HG02759 (cell line): ENCODE measurements around the gene ADCY2.

ENCODE experiments used
- ATAC-seq: cut with Tn5 transposase; IDR thresholded peaks from one replicate; pipeline ENCODE4 v1.9.1; 2021; ENCODE audit warnings: mild to moderate bottlenecking, moderate library complexity; ENCODE audit not compliant: unreplicated experiment

The ADCY2 gene

DNA sequence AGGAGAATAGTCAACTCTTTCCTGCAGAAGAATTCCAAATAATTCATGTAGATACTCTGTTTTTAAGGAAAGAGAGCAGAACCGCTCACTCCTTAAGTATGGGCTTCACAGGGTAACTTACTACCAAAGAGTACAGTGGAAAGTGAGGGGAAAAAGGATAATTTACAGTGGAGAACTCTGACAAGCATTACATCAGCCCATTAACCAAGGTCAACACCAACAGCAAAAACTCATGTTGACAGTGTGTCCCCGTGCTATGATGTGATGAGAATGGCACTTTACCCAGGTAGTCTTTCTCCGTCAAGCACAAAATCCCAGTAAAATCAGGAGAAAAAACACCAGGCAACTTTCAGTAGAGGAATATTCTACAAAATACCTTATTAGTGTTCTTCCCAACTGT lies 104.3 kb downstream of the ADCY2 start:
- ATAC-seq: no peak

DNA sequence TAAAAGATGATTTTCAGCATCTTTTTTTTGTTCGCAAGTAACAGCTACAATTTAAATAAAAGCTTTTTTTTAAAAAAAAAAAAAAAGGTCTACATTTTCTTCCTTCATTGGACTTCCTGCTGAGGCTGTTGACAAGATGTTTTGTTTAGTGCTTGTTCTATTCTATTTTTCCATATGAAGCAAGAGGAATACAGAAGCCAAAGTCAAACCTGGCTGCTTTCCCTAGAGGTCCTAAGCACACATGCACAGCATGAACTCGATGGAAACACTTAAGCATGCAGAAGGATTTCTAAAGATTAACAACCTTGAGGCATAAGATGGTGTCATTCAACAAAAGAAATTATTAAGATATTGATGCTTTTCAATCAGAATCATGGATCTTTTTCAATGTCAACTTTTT lies 105.1 kb downstream of the ADCY2 start:
- ATAC-seq: no peak

DNA sequence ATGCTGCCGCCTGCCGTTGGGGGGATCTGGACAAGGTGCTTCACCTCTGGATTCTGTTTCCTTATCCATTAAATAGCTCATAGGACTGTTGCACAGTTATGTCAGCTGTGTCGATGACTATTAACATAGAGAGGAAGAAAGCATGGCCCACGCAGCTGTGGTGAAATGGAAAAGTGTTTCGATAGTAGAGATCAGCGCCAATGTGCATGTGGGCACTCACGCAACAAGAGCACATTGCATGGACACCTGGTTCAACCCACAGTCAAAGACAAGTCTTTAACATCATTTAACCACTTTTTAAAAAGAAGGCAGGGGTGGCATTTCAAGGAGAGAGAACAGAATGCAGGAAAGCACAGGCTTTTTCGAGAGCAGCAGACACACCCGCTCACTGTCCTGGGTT lies 107.6 kb downstream of the ADCY2 start:
- ATAC-seq: no peak

DNA sequence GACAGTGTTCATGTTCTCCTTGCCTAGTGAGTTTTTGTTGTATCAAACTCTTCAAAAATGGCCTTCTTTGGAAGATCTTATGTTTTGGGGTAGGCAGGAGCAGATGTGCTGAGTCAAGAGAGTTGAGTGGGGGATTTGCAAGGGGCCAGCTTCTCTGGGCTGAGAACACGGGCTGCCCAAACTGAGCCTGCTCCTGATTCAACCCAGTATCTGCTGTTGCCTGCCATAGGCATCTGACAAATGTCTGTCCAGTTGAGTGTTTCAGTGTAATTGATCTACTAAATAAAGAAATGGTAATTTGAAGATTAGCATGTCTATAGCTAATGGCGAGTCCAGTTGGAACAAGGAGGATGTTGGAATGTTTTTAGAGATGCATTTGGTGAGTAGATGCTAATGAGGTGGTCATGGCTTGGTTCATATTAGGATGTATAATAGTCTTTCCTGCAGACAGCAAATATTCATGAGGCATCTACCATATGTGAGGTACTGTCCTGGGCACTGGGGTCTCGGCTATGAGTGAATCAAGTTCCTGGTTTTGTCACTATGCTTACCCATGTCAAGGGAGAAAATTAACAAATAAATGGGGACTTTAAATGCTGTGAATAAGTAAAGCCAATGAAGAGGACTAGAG lies 119.5 kb downstream of the ADCY2 start:
- ATAC-seq: no peak

DNA sequence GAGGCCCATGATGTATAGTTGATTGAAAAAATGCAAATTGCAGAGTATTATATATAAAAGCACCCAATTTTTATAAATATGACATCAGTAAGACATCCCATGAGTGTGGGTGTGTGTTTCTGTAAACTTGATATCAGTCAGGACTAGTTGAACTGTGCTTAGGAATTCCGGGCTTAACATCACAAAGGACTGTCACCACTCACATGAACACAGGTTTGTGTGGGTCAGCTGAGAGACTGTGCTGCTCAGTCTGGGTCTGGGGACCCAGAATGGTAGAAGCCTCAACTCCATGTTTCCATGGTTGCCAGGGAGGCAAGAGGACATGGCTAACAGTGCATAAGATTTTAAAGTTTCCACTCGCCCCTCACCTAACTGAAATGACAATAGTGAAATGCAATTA lies 120.3 kb downstream of the ADCY2 start:
- no peak for ATAC-seq

DNA sequence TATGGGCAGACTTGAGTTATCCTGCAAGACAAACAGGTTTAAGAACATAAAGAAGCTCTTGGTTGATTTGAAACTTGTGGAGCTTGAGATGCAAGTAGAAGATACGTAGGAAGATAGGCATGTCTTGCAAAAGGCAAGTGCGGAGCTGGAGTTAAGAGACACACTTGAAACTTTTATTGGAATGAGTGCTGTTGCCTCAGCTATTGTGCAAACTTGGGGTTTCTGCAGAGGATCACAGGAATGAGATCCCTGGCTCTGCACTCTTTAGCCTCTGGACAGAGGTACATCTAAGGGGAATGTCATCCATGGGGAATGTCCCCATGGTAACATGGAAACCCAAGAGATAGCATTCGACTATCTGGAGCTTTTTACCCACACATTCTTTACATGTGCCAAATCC lies 121.1 kb downstream of the ADCY2 start:
- ATAC-seq: no peak

DNA sequence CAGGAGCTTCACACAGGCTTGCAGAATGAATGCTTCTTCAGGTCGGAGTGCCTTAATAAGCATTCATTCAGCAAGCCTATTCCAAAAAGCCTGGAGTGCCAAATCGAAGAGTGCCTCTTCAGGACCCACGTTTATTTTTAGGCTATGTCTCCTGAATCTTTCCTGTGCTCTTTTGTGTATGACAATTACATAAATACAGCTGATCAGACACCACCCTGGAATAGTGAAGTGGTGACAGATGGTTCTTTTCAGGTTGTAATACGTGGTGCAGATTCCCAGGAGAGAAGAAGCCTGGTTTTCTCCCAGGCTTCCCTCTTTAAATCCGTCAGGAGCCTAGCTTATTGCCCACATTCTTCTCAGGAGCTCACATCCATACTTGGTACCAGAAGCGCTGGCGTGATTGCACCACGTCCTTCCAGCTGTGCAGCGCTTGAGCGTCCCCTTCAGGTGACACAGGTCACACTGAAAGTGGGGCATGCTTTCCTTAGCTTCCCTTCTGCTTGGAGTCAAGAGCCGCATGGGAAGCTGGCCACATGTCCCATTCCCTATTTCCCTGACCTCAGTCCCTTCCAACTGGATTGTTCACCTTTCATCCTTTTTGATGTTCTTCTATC lies 123.1 kb downstream of the ADCY2 start:
- ATAC-seq: no peak

DNA sequence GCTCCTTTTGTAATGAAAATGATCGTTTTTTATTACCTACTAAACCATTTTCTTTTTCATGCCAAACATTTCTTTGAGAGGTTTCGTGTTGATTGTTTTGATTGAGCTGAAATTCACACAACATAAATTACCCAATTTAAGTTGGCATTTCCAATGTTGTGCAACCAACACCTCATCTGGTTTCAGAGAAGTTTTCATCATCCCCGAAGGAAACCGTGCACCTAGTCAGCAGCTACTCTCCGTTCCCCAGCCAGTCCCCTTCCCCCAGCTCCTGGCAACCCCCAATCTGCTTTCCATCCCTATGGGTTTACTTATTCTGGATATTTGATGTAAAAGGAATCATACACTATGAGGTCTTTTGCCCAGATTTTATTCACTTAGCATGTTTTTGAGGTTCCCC lies 123.6 kb downstream of the ADCY2 start:
- ATAC-seq: no peak

DNA sequence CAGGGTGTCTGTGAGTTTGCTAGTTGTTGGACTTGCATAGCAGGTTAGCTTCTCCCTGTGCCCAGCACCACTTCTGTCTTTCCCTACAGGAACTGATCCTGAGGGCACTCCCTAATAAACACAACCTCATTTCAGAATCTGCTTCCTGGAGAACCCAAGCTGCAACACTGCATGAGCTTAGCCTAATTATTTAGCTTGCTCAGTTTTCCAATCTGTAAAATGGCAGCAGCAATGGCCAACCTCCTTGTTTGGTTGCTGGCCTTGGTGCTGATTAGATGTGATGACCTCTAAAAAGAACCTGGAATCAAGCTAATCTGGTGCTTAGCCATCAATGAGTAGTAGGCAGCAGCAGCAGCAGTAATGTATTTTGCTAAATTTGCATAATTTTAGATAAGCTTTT lies 133.9 kb downstream of the ADCY2 start:
- ATAC-seq: no peak

DNA sequence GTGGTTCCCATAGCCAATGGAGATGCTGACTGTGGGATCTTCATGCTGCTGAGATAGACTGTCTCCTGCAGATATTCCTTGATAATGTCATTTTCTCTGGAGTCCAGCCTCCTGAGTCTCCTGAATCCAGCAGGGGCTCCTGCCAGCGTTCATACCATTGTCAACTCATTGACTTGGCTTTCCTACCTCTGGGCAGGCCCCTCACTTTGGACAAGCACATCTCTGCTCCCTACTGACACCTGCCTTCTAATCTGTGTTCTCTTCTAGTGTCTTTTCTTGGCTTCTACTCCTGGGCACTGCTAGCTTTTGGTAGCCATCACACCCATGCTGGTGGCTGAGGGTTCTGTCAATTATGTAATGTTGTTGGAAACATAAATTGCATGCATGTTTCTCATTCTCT lies 138.0 kb downstream of the ADCY2 start:
- ATAC-seq: no peak

DNA sequence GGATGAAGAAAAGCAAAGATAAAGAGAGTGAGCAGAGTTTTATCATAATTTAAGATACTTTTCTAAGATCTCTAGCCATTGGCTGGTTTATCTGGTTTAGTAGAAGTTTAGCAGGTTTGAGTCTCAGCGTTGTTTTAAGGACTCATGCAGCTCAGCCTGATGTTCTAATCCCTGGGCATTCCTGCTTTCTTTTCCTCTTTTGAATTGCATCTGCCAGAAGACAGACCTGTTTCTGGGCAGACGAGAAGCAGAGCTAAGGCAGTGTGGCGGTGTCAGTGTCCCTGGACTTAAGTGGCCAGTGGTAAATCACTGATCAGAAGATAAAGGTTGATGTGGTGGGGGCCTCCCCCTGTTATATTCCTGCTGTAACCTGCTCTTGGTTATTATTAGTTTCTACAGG lies 138.6 kb downstream of the ADCY2 start:
- ATAC-seq: no peak

DNA sequence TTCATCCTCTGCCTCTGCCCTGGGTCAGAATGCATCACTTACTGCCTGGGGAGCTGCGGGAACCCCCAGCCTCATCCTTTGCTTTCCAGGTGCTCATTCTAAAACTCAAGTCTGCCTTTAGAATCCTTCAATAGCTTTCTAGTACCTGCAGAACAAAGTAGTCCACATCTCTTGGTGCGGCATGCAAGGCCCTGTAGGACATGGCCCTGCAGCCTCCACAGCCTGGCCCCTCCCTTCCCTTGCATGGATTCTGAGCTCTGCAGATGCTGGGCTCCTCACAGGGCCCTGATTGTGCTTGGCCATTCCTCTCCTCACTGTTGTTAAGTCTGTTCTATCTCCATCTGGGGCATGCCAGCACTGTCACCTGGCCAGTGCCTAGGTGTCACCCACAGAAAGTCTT lies 141.6 kb downstream of the ADCY2 start:
- ATAC-seq: no peak

DNA sequence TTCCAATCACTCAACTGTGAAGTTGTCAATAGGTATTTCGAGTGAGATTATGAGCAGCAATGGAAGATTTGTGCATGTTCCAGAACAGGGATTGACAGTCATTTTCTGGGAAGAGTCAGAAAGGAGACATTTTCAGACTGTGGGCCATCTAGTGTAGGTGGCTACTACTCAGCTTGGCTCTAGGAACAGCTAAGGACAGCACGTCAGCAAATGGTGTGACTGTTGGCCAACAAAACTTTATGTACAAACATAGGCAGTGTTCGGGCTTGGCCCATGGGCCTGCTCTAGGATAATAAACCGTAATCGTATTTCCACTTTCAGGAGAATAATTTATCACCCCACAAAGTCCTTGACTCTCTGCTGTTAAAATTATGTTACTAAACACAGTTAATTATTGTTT lies 143.6 kb downstream of the ADCY2 start:
- ATAC-seq: no peak

DNA sequence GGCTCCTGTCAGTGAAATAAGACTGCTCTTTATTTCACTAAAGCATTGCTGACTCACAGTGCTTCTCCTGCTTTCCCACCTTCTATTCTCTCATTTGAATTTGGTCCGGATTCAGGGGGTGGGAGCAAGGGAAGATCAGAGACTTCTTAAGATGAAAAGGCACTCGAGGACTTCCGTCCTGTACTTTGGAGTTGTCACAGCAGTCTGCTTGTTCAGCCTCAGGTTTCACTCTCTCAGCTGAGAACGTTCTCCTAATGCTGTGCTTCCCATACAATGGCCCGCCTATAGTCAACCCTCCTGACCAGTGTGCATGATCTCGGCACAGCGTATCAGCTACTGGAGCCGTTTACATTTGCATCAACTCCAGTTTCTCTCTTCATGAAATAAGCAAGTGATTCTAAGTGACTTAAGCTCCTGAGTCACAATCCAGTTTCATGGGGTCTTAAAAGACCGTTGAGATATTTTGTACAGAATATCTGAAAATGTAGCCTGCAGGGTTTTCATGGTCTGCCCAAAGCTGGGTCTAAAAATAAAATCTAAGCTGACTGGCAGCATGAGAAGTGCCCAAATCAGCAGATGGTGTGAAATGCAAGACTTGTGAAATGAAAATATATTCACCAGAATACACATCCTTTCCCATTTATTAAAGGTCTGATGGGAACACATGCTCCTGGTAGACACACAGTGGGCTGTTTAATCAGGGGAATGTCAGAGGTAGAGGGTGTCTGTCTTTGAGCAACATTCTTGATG lies 145.0 kb downstream of the ADCY2 start:
- no peak for ATAC-seq

DNA sequence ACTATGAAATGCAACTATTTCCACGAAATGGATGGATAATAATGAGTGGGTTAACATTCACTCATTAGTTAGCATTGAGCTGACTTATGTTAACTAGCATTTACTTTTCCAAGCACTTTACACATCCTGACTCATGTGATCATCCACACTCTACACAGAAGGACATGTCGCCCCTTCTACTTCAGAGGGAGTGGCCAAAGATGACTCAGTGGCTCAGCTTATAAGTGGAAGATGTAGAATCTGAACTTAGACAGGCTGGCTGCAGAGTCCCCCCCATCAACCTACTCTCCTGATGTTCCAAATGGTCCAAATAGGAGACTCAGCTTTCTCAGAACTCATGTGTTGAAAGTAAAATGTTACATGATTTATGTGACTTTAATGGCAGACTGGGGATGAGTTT lies 146.0 kb downstream of the ADCY2 start:
- ATAC-seq: no peak

DNA sequence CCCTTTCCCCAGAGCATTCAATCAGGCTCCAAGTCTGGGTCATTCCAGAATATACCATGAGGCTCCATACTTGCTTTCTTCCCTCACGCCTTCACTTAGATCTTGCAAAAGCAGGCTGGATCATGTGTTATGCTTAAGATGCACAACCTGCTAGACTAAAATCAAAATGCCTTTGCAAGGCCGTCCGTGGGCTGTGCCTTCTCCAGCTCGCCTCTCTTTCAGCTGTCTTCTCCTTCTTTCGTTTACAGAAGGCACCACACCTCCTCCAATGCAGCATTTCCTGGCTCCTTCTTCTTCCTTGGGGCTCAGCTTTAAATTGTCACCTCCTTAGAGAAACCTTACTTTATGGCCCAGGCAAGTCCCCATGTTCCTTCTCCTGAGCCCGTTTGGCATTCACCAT lies 150.6 kb downstream of the ADCY2 start:
- no peak for ATAC-seq

DNA sequence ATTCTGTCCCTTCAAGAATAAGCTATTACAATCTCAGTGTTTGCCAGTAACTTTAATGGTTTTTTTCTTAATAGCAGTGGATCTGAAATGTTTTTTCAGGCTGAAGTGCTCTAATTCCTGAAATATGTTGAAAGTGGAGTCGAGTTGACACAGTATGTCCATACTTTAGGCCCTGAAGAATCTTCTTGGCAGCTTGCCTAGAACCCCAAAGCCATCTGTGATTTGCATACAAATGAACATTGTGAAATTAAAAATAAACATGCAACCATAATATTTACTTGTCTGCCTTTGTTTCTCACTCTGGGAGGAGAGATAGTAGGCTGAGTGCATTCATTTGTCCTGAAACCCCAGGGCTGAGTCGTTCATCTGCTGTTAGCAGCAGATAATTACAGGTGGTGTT lies 152.7 kb downstream of the ADCY2 start:
- no peak for ATAC-seq

DNA sequence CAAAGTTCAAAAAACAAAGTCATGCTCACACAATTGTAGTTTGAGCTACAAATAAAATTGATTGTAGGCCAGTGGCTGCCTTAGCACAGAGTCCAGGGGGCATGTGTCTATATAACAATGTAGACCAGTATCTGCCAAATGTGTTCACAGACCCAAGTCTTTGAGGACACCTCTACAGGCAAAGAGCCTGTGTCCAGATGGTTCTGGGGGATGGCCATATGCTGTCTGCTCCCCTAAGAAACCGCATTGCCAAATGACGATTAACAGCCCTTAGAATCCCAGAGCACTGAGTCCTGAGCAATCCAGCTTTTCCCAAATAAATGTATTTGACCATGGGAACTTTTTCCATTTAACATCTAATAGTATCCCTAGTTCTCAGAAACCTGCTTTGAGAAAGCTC lies 169.6 kb downstream of the ADCY2 start:
- ATAC-seq: no peak

DNA sequence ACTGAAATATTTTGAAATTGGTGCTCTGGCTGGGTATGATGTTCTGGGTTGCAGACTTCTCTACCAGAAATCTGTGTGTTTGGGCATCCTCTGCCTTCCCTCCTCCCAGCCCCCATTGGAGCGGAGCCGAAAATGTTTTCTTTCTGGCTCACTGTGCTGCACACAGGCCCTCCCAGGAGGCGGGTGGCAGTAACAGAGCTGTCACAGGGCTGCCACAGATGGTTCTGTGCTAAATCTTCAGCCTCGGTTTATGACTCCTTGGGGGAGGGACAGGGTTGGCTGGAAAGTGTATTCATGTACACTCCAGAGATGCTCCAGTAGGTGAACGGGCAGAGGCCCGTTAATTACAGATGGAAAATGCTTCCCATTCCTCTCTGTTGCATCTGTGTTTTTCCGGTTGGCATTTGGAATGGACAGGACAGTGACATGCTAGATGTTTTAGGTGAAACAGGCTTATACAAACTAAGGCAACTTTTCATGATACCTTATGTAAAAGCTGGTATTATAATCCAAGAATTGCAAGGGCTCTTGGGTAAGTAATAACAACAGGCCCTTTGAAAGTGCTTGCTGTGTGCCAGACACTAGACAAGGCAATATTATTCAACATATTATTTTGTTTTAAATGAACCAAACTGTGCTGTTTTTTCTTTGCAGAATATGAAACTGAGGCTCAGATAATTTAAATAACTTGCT lies 180.2 kb downstream of the ADCY2 start:
- ATAC-seq: no peak

DNA sequence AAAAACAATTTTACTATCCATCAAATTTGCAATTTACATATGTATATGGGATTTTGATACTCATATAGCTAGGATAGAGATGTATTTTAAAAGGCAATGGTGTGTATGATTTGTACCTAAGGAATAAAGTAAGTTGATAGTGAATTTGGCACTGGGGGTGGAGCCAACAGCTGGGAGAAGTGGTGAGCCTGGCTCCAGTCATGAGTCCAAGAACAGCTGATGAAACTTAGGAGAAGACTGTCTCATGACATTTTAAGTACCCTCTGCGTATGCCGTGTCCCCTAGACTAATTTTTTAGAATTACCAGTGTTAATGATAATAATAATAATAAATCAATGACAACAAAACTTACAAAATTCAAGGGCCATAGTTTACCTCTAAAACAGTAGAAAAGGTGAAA lies 181.4 kb downstream of the ADCY2 start:
- no peak for ATAC-seq

DNA sequence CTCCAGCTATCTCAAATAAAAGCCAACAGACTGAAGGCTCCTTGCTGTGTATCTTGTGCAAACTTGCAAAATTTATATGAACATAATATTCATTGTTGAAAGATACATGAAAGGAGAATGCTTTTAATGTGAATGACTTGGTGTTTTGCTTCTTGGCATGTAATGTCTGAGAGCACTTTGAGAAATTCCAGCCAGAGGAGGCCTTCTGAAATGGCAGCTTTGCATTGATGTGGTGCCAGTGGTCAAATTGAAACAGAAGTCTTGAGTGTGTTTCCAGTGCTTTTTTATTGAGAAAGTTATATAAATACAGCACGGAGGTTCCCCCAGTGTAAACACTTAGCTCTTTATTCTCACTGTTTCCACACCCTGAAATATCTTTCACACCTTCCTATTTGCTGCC lies 182.1 kb downstream of the ADCY2 start:
- no peak for ATAC-seq

DNA sequence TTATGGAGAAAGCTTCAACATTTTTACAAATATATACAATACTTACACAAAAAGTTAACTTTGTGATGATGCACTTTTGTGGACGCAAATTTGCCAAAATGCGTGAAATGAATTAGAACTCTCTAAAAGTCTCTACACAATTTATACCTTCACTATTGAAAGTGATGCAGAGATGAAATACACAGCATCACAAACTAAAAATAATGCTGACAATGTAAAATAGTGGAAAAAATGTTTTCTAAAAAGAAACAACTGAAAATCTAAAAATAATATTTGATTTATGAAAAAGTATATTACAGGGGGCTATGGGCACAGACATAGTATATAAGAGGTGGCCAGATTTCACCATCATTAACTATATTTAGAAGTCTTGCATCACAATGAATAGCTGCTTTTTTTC lies 188.8 kb downstream of the ADCY2 start:
- no peak for ATAC-seq
